Mesenteric fat pad (tissue), 1 donor: ENCODE data around the gene RBAK. TPM values are rescaled to one million over a fixed set of nuclear protein-coding genes. Genes with fewer than 3 reads are reported as not detected.

Source experiments
- total RNA-seq: library from RNA; stranded (reverse); fragmentation: NEBNext Ultra II Directional; extraction: Animal tissue kit (Norgen Biotek cat#: 25700); gene quantifications from one replicate; pipeline ENCODE4 v1.2.1, GENCODE V29; 2021
- donor health status: DM: yes; HTN: yes; CAD: no.

The RBAK gene
- total RNA-seq, 1 donor from 2014 or later: 9.8 TPM

Other genes starting within 250 kb of the RBAK start
- gene PAPOLB, start 183.8 kb upstream of the RBAK start, total RNA-seq: 0.22 TPM
- gene RADIL, start 162.1 kb upstream of the RBAK start, total RNA-seq: 6.1 TPM
- gene MMD2, start 86.7 kb upstream of the RBAK start, total RNA-seq: not detected
- gene WIPI2, start 144.4 kb downstream of the RBAK start, total RNA-seq: 65.9 TPM
- 38.2 TPM for gene SLC29A4, start 237.1 kb downstream of the RBAK start, total RNA-seq